BJ (cell line): ENCODE results near the gene C1orf185. TPM values are rescaled to one million over a fixed set of nuclear protein-coding genes. Genes with fewer than 3 reads are reported as not detected.

ENCODE experiments used
- CTCF ChIA-PET: fragments of 350-600 bp; formaldehyde crosslinking; extraction: SDS; loops from one replicate; lab custom pipeline; 2021; ENCODE audit warnings: antibody characterized with exemption, inconsistent platforms; lab: Yijun Ruan, JAX
- POLR2A ChIA-PET: fragments of 300-600 bp; sonication (Branson Sonifier 250); formaldehyde crosslinking; extraction: SDS; loops from one replicate; lab custom pipeline; 2021; ENCODE audit warnings: antibody characterized with exemption; lab: Charles Lee
- DNase-seq: peaks from one replicate; pipeline ENCODE4 v3.0.0-alpha.2; 2011; ENCODE audit warnings: low read depth
- H3K27me3 ChIP-seq: 2 replicates; pipeline ENCODE4 v1.6.0; 2011; ENCODE audit warnings: low read length; ENCODE audit not compliant: control insufficient read depth, insufficient read depth
- H3K36me3 ChIP-seq: 2 replicates; pipeline ENCODE4 v1.5.1; 2011; ENCODE audit warnings: low read length; ENCODE audit not compliant: control insufficient read depth, insufficient read depth
- H3K4me3 ChIP-seq: 2 replicates; pipeline ENCODE4 v1.5.1; 2011; ENCODE audit warnings: low read depth, mild to moderate bottlenecking, control low read depth, low read length
- polyA plus RNA-seq: library from polyadenylated mRNA; depleted of rRNA; stranded (reverse); fragments of >200 nt; gene quantifications from 2 replicates; pipeline ENCODE4 v1.2.3, GENCODE V29; 2011
- TF ChIP-seq, protein P1 (sequence below): IDR thresholded peaks from 2 replicates; pipeline ENCODE4 v1.5.1; 2011; ENCODE audit warnings: low read depth, mild to moderate bottlenecking, control low read depth, inconsistent platforms, low read length, moderate library complexity; ENCODE audit not compliant: insufficient read depth

Gene C1orf185
- polyA plus RNA-seq, 1 experiment, result not detected

GRCh38 chr1:51070640-51071039, 31.4 kb upstream of the C1orf185 start:
- no peak overlapping the region for H3K4me3 ChIP-seq
- peak; percentile 73 for DNase-seq
- CTCF ChIA-PET, result interaction anchor here (1.0 to 1.6 kb wide), 4 partner anchors 11 to 122 kb away, joined by 3 to 6 read pairs (median 4); no protein-coding TSS in a partner anchor
- TF ChIP-seq, protein P1, sequence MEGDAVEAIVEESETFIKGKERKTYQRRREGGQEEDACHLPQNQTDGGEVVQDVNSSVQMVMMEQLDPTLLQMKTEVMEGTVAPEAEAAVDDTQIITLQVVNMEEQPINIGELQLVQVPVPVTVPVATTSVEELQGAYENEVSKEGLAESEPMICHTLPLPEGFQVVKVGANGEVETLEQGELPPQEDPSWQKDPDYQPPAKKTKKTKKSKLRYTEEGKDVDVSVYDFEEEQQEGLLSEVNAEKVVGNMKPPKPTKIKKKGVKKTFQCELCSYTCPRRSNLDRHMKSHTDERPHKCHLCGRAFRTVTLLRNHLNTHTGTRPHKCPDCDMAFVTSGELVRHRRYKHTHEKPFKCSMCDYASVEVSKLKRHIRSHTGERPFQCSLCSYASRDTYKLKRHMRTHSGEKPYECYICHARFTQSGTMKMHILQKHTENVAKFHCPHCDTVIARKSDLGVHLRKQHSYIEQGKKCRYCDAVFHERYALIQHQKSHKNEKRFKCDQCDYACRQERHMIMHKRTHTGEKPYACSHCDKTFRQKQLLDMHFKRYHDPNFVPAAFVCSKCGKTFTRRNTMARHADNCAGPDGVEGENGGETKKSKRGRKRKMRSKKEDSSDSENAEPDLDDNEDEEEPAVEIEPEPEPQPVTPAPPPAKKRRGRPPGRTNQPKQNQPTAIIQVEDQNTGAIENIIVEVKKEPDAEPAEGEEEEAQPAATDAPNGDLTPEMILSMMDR, result no peak
- POLR2A ChIA-PET, result interaction anchor here (0.6 kb wide), 1 partner anchor 36 kb away, joined by 7 read pairs; no protein-coding TSS in a partner anchor
- no peaks in the 10 kb centered on the region; the same call in 1 of the 2 replicates for H3K27me3 ChIP-seq
- no peaks in the 10 kb centered on the region for H3K36me3 ChIP-seq

DNA sequence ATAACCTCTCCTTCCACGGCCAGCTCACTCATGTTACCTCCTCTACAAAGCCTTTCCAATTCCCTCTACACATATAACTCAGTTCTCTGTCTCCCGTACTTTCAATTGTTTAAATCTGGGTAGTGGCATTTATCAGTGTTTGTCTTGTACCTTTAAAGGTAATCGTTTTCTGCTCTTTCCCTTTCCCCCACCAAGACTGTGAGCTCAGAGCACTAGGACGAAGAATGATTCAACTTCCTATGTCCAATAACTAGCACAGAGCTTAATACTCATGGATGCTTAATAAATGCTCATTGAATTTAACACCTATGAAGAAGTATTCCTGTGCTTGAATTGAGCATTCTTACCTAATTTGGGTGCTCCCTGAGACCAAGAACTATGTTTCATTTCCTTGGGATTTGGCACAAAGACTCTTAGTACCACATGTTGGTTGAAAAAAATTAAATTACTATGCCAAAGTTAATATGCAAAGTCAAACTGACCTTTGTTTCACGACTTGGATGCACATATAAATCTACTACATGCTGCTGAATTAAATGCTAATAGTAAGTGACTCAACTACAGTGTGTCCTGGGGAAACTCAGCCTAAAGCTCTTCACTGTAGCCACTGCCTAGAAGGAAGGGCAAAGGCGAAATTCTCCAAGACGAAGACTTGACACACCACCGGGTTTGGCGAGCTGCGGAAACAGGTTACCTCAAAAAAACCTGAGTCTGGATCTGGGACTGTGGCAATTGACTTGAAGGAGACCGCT, 30.6 kb upstream of the C1orf185 start:
- DNase-seq, result no peak
- Histone ChIP-seq H3K4me3 (no peak overlapping the region), H3K36me3 (no peaks in the 10 kb centered on the region), H3K27me3 (no peaks in the 10 kb centered on the region; the same call in 1 of the 2 replicates)
- CTCF ChIA-PET, result interaction anchor here (0.6 to 1.6 kb wide), 4 partner anchors 12 to 136 kb away, joined by 3 to 6 read pairs (median 4); no protein-coding TSS in a partner anchor
- TF ChIP-seq, protein P1, result no peak
- POLR2A ChIA-PET, result interaction anchor here (0.6 kb wide), 1 partner anchor 35 kb away, joined by 7 read pairs; no protein-coding TSS in a partner anchor

GRCh38 chr1:51072043-51072439, 30.0 kb upstream of the C1orf185 start:
- no peaks in the 10 kb centered on the region; the same call in 1 of the 2 replicates for H3K27me3 ChIP-seq
- POLR2A ChIA-PET, result no interaction called here
- H3K36me3 ChIP-seq, result no peaks in the 10 kb centered on the region
- CTCF ChIA-PET, result interaction anchor here (0.6 to 1.6 kb wide), 3 partner anchors 12 to 121 kb away, joined by 3 to 6 read pairs (median 4); no protein-coding TSS in a partner anchor
- H3K4me3 ChIP-seq, result no peak overlapping the region
- DNase-seq, result no peak
- TF ChIP-seq, protein P1, result no peak

GRCh38 chr1:51072651-51073050, 29.4 kb upstream of the C1orf185 start:
- POLR2A ChIA-PET, result no interaction called here
- no peaks in the 10 kb centered on the region; the same call in 1 of the 2 replicates for H3K27me3 ChIP-seq
- no peak overlapping the region for H3K4me3 ChIP-seq
- CTCF ChIA-PET, result interaction anchor here (0.6 kb wide), 1 partner anchor 56 kb away, joined by 3 read pairs; no protein-coding TSS in a partner anchor
- H3K36me3 ChIP-seq, result no peaks in the 10 kb centered on the region
- TF ChIP-seq, protein P1, result no peak
- no peak for DNase-seq

DNA sequence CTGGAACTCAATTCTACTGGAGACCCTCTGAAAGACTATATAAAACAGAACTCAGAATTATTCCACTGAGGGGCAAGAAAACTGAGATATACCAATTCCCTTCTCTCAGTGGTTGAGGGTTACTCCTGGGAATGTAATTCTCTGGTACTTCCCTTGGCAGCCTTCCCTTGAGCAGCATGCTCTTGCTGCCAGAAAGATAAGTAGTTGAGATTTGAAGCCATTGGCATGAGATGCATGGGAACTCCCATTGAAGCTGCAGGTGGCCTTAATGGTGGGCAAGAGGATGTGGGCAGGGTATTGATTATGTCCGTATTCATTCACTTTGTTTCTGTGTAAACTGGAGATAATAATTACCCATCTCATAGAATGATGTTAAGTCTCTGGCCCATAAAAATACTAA, 28.6 kb upstream of the C1orf185 start:
- Histone ChIP-seq H3K27me3 (no peaks in the 10 kb centered on the region), H3K36me3 (no peaks in the 10 kb centered on the region), H3K4me3 (no peak overlapping the region)
- no peak for DNase-seq
- CTCF ChIA-PET, result no interaction called here
- TF ChIP-seq, protein P1, result no peak
- POLR2A ChIA-PET, result no interaction called here
